Stimulated activated CD4-positive, alpha-beta T cell treated with anti-CD3 and anti-CD28 coated beads, TNF-alpha, amount 100 ng/mL, for 48 hours (primary cell): ENCODE data around the gene CALR.

Experiments used
- DNase-seq, 3 donors: peaks; one replicate each; pipeline ENCODE4 v3.0.0-alpha.2; 2020; ENCODE audit warnings: low read depth in 3 of 3

Gene CALR

GRCh38 chr19:12979974-12980373, 41.6 kb downstream of the CALR start:
- no peak for DNase-seq

- no peak for DNase-seq
These were observed 44.2 kb downstream of the CALR start for GRCh38 chr19:12982648-12983047.

GRCh38 chr19:12983091-12983490, 44.7 kb downstream of the CALR start:
- no peak for DNase-seq

- DNase-seq: peak; percentile 58 to 69 (median 63)
These were observed 45.2 kb downstream of the CALR start for GRCh38 chr19:12983542-12984142.

- no peak for DNase-seq
These were observed 45.8 kb downstream of the CALR start for GRCh38 chr19:12984143-12984627.

- DNase-seq: no peak
These were observed 46.3 kb downstream of the CALR start for GRCh38 chr19:12984683-12985048.

GRCh38 chr19:12985049-12985776, 46.8 kb downstream of the CALR start:
- no peak for DNase-seq

GRCh38 chr19:12986726-12987125, 48.3 kb downstream of the CALR start:
- DNase-seq: no peak

- no peak for DNase-seq
These were observed 48.8 kb downstream of the CALR start for GRCh38 chr19:12987190-12987589.

- DNase-seq: no peak
These were observed 49.4 kb downstream of the CALR start for GRCh38 chr19:12987781-12988180.

GRCh38 chr19:12990431-12990830, 52.0 kb downstream of the CALR start:
- DNase-seq: no peak

GRCh38 chr19:12990853-12991252, 52.4 kb downstream of the CALR start:
- DNase-seq: no peak

GRCh38 chr19:12991296-12991695, 52.9 kb downstream of the CALR start:
- no peak for DNase-seq

- DNase-seq: no peak
These were observed 54.3 kb downstream of the CALR start for GRCh38 chr19:12992729-12993128.

GRCh38 chr19:12993562-12993961, 55.2 kb downstream of the CALR start:
- no peak for DNase-seq
